HCT116 (cell line): ENCODE results near the gene TRMT13. TPM values are rescaled to one million over a fixed set of nuclear protein-coding genes. Genes with fewer than 3 reads are reported as not detected.

Experiments used
- ATAC-seq: fragments of 200-7000 bp; cut with Tn5 transposase; 2 replicates; pipeline ENCODE4 v1.9.1; 2020; ENCODE audit warnings: mild to moderate bottlenecking, moderate library complexity
- BruUV-seq: library from RNA; stranded (reverse); fragments of 400-500 nt; replicated peaks from 2 replicates; lab custom pipeline; 2021; lab: Mats Ljungman, UMichigan
- CTCF ChIA-PET: fragments of 300-600 bp; sonication (Branson Sonifier 250); formaldehyde crosslinking; loops from one replicate; lab custom pipeline; 2021; ENCODE audit warnings: antibody characterized with exemption; lab: Charles Lee
- POLR2A ChIA-PET: fragments of 300-600, 350-600 bp; sonication (Branson Sonifier 250); formaldehyde crosslinking; loops from one replicate; lab custom pipeline; 2021; ENCODE audit warnings: antibody characterized with exemption; lab: Charles Lee
- RAD21 ChIA-PET, 2 experiments: fragments of 300-600 bp; sonication (Branson Sonifier 250); formaldehyde crosslinking; loops; one replicate each; lab custom pipeline; 2023; ENCODE audit warnings: low total read pairs in 2 of 2; ENCODE audit not compliant: uncharacterized antibody in 2 of 2, unreplicated experiment in 2 of 2, low non-redundant PET in 1 of 2; lab: Charles Lee
- DNase-seq: peaks from one replicate; pipeline ENCODE4 v3.0.0-alpha.2; 2010; ENCODE audit warnings: low read depth, low spot score
- H2AFZ ChIP-seq: fragments of 200-600 bp; shearing (Covaris generic), sonication (generic); 2 replicates; pipeline ENCODE4 v1.6.1; 2017; ENCODE audit warnings: low read depth, mixed run types, mixed read lengths, antibody characterized with exemption, low read length; ENCODE audit not compliant: poor library complexity, severe bottlenecking
- H3K27ac ChIP-seq: 2 replicates; pipeline ENCODE4 v1.5.1; 2012; ENCODE audit warnings: low read depth, low read length
- H3K27me3 ChIP-seq: fragments of 200-600 bp; sonication (generic); 2 replicates; pipeline ENCODE4 v1.6.1; 2016; ENCODE audit warnings: mixed run types, low read length, mixed read lengths; ENCODE audit not compliant: insufficient read depth
- H3K36me3 ChIP-seq, 2 experiments: fragments of 200-500 bp in 1 of 2; fragments of 200-600 bp in 1 of 2; sonication (Bioruptor generic) in 1 of 2; sonication (generic) in 1 of 2; 2 replicates each; pipeline versions ENCODE4 v1.5.1 to v1.6.1; 2014 to 2016; ENCODE audit warnings: low read length in 2 of 2, inconsistent platforms in 1 of 2, mixed read lengths in 1 of 2, mixed run types in 1 of 2; ENCODE audit not compliant: insufficient read depth in 2 of 2, control insufficient read depth in 1 of 2
- H3K4me1 ChIP-seq, 2 experiments: fragments of 200-600 bp in 1 of 2; sonication (generic) in 1 of 2; 2 replicates each; pipeline versions ENCODE4 v1.5.1 to v1.6.1; 2012 to 2017; ENCODE audit warnings: low read length in 2 of 2, inconsistent platforms in 1 of 2, mild to moderate bottlenecking in 1 of 2, mixed read lengths in 1 of 2, mixed run types in 1 of 2, moderate library complexity in 1 of 2; ENCODE audit not compliant: insufficient read depth in 2 of 2, control insufficient read depth in 1 of 2
- H3K4me2 ChIP-seq: fragments of 200-600 bp; sonication (generic); 2 replicates; pipeline ENCODE4 v1.6.1; 2017; ENCODE audit warnings: mixed run types, low read length, mixed read lengths
- H3K4me3 ChIP-seq, 2 experiments: fragments of 200-600 bp in 1 of 2; sonication (generic) in 1 of 2; replicated peaks in 1 of 2; 2 replicates each; pipeline ENCODE4 v1.5.1; 2011 to 2016; ENCODE audit warnings: low read length in 2 of 2, control low read depth in 1 of 2, low read depth in 1 of 2, mild to moderate bottlenecking in 1 of 2, mixed read lengths in 1 of 2, mixed run types in 1 of 2
- H3K79me2 ChIP-seq: fragments of 200-600 bp; sonication (generic); 2 replicates; pipeline ENCODE4 v1.6.1; 2017; ENCODE audit warnings: mild to moderate bottlenecking, mixed run types, low read length, moderate library complexity, mixed read lengths; ENCODE audit not compliant: insufficient read depth
- H3K9ac ChIP-seq: fragments of 200-600 bp; sonication (generic); 2 replicates; pipeline ENCODE4 v1.6.1; 2016; ENCODE audit warnings: low read length, mixed read lengths
- H3K9me2 ChIP-seq: fragments of 200-600 bp; sonication (generic), shearing (Covaris generic); 2 replicates; pipeline ENCODE4 v1.6.1; 2017; ENCODE audit warnings: mixed run types, mild to moderate bottlenecking, moderate library complexity; ENCODE audit not compliant: insufficient read depth
- H3K9me3 ChIP-seq, 2 experiments: fragments of 200-500 bp in 1 of 2; fragments of 200-600 bp in 1 of 2; sonication (Bioruptor generic) in 1 of 2; sonication (generic) in 1 of 2; 2 replicates each; pipeline ENCODE4 v1.6.1; 2014 to 2017; ENCODE audit warnings: low read length in 2 of 2, mixed read lengths in 2 of 2, inconsistent platforms in 1 of 2, low read depth in 1 of 2, mild to moderate bottlenecking in 1 of 2, mixed run types in 1 of 2, moderate library complexity in 1 of 2; ENCODE audit not compliant: control insufficient read depth in 1 of 2, insufficient read depth in 1 of 2
- H4K20me1 ChIP-seq: fragments of 200-600 bp; sonication (generic), shearing (Covaris generic); 2 replicates; pipeline ENCODE4 v1.6.1; 2017; ENCODE audit warnings: mixed run types, mild to moderate bottlenecking, moderate library complexity; ENCODE audit not compliant: insufficient read depth
- CTCF ChIP-seq, 3 experiments: fragments of 200-600 bp in 1 of 3; sonication (generic) in 1 of 3; IDR thresholded peaks in 2 of 3; conservative IDR thresholded peaks in 1 of 3; 2 replicates each; pipeline ENCODE4 v1.5.1; 2012 to 2017; ENCODE audit warnings: low read depth in 2 of 3, low read length in 2 of 3, antibody characterized with exemption in 1 of 3, borderline replicate concordance in 1 of 3, control low read depth in 1 of 3, mild to moderate bottlenecking in 1 of 3, mixed read lengths in 1 of 3, mixed run types in 1 of 3, moderate library complexity in 1 of 3; ENCODE audit not compliant: insufficient read depth in 1 of 3
- ELF1 ChIP-seq: IDR thresholded peaks from 2 replicates; pipeline ENCODE4 v1.6.1; 2012; ENCODE audit warnings: low read depth, borderline replicate concordance
- FOSL1 ChIP-seq: IDR thresholded peaks from 2 replicates; pipeline ENCODE4 v1.6.1; 2012; ENCODE audit warnings: low read depth
- POLR2A ChIP-seq: IDR thresholded peaks from 2 replicates; pipeline ENCODE4 v1.7.0; 2011; ENCODE audit warnings: borderline replicate concordance; ENCODE audit not compliant: insufficient read depth, insufficient read length; ENCODE audit errors: extremely low read depth
- POLR2AphosphoS5 ChIP-seq: IDR thresholded peaks from 2 replicates; pipeline ENCODE4 v1.6.1; 2011; ENCODE audit warnings: mild to moderate bottlenecking, low read depth, low read length, moderate library complexity
- RAD21 ChIP-seq: IDR thresholded peaks from 2 replicates; pipeline ENCODE4 v1.6.1; 2012; ENCODE audit warnings: low read depth, mild to moderate bottlenecking
- REST ChIP-seq: IDR thresholded peaks from 2 replicates; pipeline ENCODE4 v1.6.1; 2012; ENCODE audit warnings: low read depth
- SIN3A ChIP-seq: IDR thresholded peaks from 2 replicates; pipeline ENCODE4 v1.6.1; 2012; ENCODE audit warnings: low read depth
- SP1 ChIP-seq: IDR thresholded peaks from 2 replicates; pipeline ENCODE4 v1.6.1; 2012; ENCODE audit warnings: low read depth
- SRF ChIP-seq: IDR thresholded peaks from 2 replicates; pipeline ENCODE4 v1.6.1; 2012; ENCODE audit warnings: low read depth
- intact Hi-C: fragments of 100-400 bp; cut with micrococcal nuclease; formaldehyde crosslinking; loops from 2 replicates; pipeline ENCODE4 v1.10.0; 2022
- total RNA-seq: library from RNA; stranded (reverse); gene quantifications from one replicate; pipeline ENCODE4 v1.2.1, GENCODE V29; 2021; ENCODE audit not compliant: unreplicated experiment
- TF ChIP-seq, protein P1 (sequence below): IDR thresholded peaks from 2 replicates; pipeline ENCODE4 v1.6.1; 2011; ENCODE audit warnings: mild to moderate bottlenecking, low read length, moderate library complexity; ENCODE audit not compliant: insufficient replicate concordance; ENCODE audit errors: extremely low read depth
- TF ChIP-seq, protein P2 (sequence below): IDR thresholded peaks from 2 replicates; pipeline ENCODE4 v1.6.1; 2012

TRMT13 gene
- total RNA-seq, 1 experiment from 2014 or later: 13.2 TPM

DNA sequence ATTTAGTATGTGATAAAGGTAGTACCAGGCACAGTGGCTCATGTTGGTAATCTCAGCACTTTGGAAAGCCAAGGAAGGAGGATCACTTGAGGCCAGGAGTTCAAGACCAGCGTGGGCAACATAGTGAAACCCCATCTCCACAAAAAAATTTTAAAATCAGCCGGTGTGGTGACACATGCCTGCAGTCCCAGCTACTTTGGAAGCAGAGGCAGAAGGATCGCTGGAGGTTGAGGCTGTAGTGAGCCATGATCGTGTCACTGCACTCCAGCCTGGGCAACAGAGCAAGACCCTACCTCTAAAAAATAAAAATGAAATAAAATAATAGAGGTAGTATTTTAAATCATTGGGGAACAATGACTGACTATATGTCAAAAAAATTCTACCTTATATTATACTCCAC is 17.4 kb upstream of the TRMT13 start:
- CTCF ChIA-PET: no interaction called here

GRCh38 chr1:100122177-100122576 is 10.8 kb upstream of the TRMT13 start:
- Histone ChIP-seq H3K36me3 (peaks cover 5 to 15% of the 10 kb centered on the region in 2 experiments; a peak in 3 of 4 replicates), H3K4me3 (no peak overlapping the region), H3K9me2 (no peaks in the 10 kb centered on the region), H3K4me2 (no peak overlapping the region), H3K79me2 (peaks cover 35% of the 10 kb centered on the region), H3K27me3 (no peaks in the 10 kb centered on the region), H3K27ac (no peak overlapping the region), H3K9me3 (no peaks in the 10 kb centered on the region), H3K9ac (no peak overlapping the region), H3K4me1 (no peaks in the 10 kb centered on the region), H4K20me1 (no peaks in the 10 kb centered on the region), H2AFZ (no peak overlapping the region)
- BruUV-seq: no TSS peak
- ChIA-PET CTCF (no interaction called here), POLR2A (no interaction called here), RAD21 (no interaction called here)
- intact Hi-C loops: no loop called here
- no peak for ATAC-seq
- no peak for TF ChIP-seq SIN3A
- TF ChIP-seq ELF1: no peak
- no peak for TF ChIP-seq CTCF (IDR thresholded peaks at IDR 0.05 in 2 of 3, conservative IDR thresholded peaks at IDR 0.05 in 1 of 3; ENCODE audit: borderline replicate concordance in 1 of 3, insufficient read depth in 1 of 3, low read depth in 2 of 3, low read length in 2 of 3)
- TF ChIP-seq FOSL1: no peak
- TF ChIP-seq REST: no peak
- no peak for DNase-seq

More for the DNA sequence above, 17.4 kb upstream of the TRMT13 start:
- no peaks in the 10 kb centered on the region for H3K9me2 ChIP-seq
- no peak overlapping the region for H2AFZ ChIP-seq
- no peak overlapping the region for H3K4me3 ChIP-seq
- intact Hi-C loops: no loop called here
- no peak overlapping the region for H3K4me2 ChIP-seq
- H3K27ac ChIP-seq: no peak overlapping the region
- no peak overlapping the region for H3K9ac ChIP-seq
- no peaks in the 10 kb centered on the region for H3K27me3 ChIP-seq
- H3K4me1 ChIP-seq: no peaks in the 10 kb centered on the region
- TF ChIP-seq SRF (no peak), POLR2A (no peak), ELF1 (no peak), SP1 (no peak), POLR2AphosphoS5 (no peak), RAD21 (no peak)
- TF ChIP-seq, protein P1, sequence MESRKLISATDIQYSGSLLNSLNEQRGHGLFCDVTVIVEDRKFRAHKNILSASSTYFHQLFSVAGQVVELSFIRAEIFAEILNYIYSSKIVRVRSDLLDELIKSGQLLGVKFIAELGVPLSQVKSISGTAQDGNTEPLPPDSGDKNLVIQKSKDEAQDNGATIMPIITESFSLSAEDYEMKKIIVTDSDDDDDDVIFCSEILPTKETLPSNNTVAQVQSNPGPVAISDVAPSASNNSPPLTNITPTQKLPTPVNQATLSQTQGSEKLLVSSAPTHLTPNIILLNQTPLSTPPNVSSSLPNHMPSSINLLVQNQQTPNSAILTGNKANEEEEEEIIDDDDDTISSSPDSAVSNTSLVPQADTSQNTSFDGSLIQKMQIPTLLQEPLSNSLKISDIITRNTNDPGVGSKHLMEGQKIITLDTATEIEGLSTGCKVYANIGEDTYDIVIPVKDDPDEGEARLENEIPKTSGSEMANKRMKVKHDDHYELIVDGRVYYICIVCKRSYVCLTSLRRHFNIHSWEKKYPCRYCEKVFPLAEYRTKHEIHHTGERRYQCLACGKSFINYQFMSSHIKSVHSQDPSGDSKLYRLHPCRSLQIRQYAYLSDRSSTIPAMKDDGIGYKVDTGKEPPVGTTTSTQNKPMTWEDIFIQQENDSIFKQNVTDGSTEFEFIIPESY: no peak
- TF ChIP-seq, protein P2, sequence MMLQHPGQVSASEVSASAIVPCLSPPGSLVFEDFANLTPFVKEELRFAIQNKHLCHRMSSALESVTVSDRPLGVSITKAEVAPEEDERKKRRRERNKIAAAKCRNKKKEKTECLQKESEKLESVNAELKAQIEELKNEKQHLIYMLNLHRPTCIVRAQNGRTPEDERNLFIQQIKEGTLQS: no peak
- no peak for DNase-seq
- BruUV-seq: no TSS peak
- H4K20me1 ChIP-seq: no peaks in the 10 kb centered on the region
- no peaks in the 10 kb centered on the region for H3K9me3 ChIP-seq
- no peak for ATAC-seq
- ChIA-PET RAD21 (no interaction called here), POLR2A (no interaction called here)
- peaks cover 0 to 17% of the 10 kb centered on the region in 2 experiments; a peak in 2 of 4 replicates for H3K36me3 ChIP-seq
- H3K79me2 ChIP-seq: peaks cover 4% of the 10 kb centered on the region; the same call in 1 of the 2 replicates
